ENCODE results near the gene NKD2.
"Not testable (repeated sequence)": the region's sequence is repeated elsewhere in the genome, so short reads cannot be mapped to it uniquely, and the experiment has no call there.

Gene NKD2

GRCh38 chr5:1008451-1009358 lies at the start of gene NKD2:
Gene NKD2 (plus strand): TSS chr5:1008802. CDS start chr5:1009058, 256 bp downstream.
- DNase-seq: peak; percentile 24

GRCh38 chr5:959581-960531 lies 48.7 kb upstream of the NKD2 start:
- DNase-seq: no peak

- no peak for DNase-seq
Observed at GRCh38 chr5:960551-960950, 48.1 kb upstream of the NKD2 start.

- no peak for DNase-seq
Observed at GRCh38 chr5:961002-961710, 47.4 kb upstream of the NKD2 start.

- no peak for DNase-seq
Observed at GRCh38 chr5:961711-962240, 46.8 kb upstream of the NKD2 start.

- no peak for DNase-seq
Observed at GRCh38 chr5:962386-962785, 46.2 kb upstream of the NKD2 start.

GRCh38 chr5:962801-963200 lies 45.8 kb upstream of the NKD2 start:
- no peak for DNase-seq

- DNase-seq: no peak
Observed at GRCh38 chr5:963310-963672, 45.3 kb upstream of the NKD2 start.

GRCh38 chr5:963673-964531 lies 44.7 kb upstream of the NKD2 start:
- no peak for DNase-seq

- no peak for DNase-seq
Observed at GRCh38 chr5:964821-965220, 43.8 kb upstream of the NKD2 start.

- DNase-seq: no peak
Observed at GRCh38 chr5:965604-966344, 42.8 kb upstream of the NKD2 start.

GRCh38 chr5:966345-966710 lies 42.3 kb upstream of the NKD2 start:
- DNase-seq: no peak

GRCh38 chr5:966941-967340 lies 41.7 kb upstream of the NKD2 start:
- no peak for DNase-seq

- DNase-seq: no peak
Observed at GRCh38 chr5:968881-969280, 39.7 kb upstream of the NKD2 start.

GRCh38 chr5:969408-969839 lies 39.2 kb upstream of the NKD2 start:
- peak; percentile 91 for DNase-seq

- DNase-seq: not testable (repeated sequence)
Observed at GRCh38 chr5:972575-972974, 36.0 kb upstream of the NKD2 start.

GRCh38 chr5:976849-977751 lies 31.5 kb upstream of the NKD2 start:
- DNase-seq: no peak

GRCh38 chr5:978054-978453 lies 30.5 kb upstream of the NKD2 start:
- no peak for DNase-seq

GRCh38 chr5:978693-979092 lies 29.9 kb upstream of the NKD2 start:
- DNase-seq: no peak
